ENCODE data around the gene DNAH7.

DNA sequence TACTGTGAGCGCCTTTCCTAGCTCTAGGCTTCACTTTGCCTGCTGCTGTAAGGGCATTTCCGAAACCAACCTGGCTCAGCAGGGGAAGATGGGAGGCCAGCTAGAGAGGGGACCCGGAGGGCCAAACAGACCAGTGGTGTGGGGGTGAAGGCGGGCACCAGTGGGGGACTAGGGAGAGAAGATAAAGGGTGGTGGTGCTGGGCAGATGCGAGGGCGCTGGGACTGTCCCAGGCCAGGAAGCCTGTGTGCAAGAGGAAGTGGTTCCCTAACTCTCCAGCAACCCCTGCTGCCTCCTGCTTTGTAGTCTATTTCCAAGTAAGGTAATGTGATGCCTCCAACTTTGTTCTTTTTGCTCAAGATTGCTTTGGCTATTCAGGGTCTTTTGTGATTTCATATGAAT, 73.1 kb downstream of the DNAH7 start:
- TF ChIP-seq, protein P1, sequence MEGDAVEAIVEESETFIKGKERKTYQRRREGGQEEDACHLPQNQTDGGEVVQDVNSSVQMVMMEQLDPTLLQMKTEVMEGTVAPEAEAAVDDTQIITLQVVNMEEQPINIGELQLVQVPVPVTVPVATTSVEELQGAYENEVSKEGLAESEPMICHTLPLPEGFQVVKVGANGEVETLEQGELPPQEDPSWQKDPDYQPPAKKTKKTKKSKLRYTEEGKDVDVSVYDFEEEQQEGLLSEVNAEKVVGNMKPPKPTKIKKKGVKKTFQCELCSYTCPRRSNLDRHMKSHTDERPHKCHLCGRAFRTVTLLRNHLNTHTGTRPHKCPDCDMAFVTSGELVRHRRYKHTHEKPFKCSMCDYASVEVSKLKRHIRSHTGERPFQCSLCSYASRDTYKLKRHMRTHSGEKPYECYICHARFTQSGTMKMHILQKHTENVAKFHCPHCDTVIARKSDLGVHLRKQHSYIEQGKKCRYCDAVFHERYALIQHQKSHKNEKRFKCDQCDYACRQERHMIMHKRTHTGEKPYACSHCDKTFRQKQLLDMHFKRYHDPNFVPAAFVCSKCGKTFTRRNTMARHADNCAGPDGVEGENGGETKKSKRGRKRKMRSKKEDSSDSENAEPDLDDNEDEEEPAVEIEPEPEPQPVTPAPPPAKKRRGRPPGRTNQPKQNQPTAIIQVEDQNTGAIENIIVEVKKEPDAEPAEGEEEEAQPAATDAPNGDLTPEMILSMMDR (IDR thresholded peaks at IDR 0.05; ENCODE audit: extremely low read depth in 1 of 2, insufficient read depth in 1 of 2, low read depth in 1 of 2, low read length in 2 of 2), result no peak
- no peak for TF ChIP-seq POLR2AphosphoS5 (IDR thresholded peaks at IDR 0.05; ENCODE audit: insufficient read depth, low read depth, low read length)
